Measurements from ENCODE around the gene MID2. TPM values are rescaled to one million over a fixed set of nuclear protein-coding genes. Genes with fewer than 3 reads are reported as not detected.

The MID2 gene
- total RNA-seq, result 37.1 TPM

GRCh38 chrX:107825698-107826237, at the start of gene MID2:
Gene MID2, plus strand, starts transcription at chrX:107825866. Its CDS starts 561 bp downstream, at chrX:107826427.
- intact Hi-C loops (cut with DNase I), result loop anchor here (5.0 kb wide), 4 partner anchors 48 to 267 kb away; partner anchors contain the start of genes ATG4A, NCBP2L, PSMD10 and TSC22D3
- no peaks in the 10 kb centered on the region for H3K4me1 ChIP-seq
- peak within 1 kb of the TSS; percentile 57 to 73 for H3K4me3 ChIP-seq
- H3K27me3 ChIP-seq, result peaks cover 4% of the 10 kb centered on the region
- no peak for TF ChIP-seq CTCF (IDR thresholded peaks at IDR 0.05)
- no peaks in the 10 kb centered on the region for H3K9me3 ChIP-seq
- no peaks in the 10 kb centered on the region for H3K36me3 ChIP-seq
- H3K27ac ChIP-seq, result peak within 1 kb of the TSS; percentile 93 to 98
- peak in 1 of 2 donors; percentile 75 for DNase-seq (ENCODE audit: low spot score in 2 of 2)

DNA sequence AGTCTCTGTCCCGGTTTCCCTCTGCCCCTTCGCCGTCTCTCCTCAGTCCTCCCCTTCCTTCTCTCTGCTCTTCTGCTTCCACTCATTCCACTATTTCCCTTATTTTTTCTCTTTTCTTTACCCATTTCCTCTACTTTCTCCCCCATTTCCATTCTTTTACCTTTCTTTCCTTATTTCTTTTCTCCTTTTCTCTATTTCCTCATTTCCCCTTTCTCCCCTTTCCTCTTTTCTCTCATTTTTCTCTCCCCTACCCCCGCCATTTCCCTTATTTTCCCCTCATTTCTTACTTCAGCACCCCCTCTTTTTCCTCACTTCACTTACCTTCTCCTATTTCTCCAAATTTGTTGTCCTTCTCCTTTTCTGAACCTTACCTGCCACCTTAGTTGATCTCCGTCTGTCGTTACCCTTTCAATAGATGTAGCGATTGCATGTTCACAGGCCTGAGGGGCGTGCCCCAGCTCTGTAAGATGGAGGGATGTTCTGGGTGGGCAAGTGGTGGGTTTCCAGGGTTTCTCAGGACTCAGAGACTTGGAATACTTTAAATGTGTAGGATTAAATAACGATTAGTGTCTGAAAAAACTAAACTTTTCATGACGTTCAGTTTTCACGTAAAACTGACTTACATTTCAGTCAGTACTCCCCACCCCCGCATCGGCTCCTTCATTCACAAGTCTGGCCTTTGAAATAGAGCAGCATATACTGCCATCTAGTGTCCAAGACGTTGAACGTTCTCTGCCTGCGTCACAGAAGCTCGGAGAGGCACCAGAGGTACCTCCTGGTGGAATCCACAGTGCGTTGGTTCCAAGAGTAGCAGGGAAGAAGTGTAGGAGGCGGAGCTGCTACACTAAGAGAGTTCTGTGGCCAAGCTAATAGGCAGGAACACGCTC, 48.8 kb upstream of the MID2 start:
- H3K27ac ChIP-seq, result peak overlapping the region; percentile 82 to 88
- intact Hi-C loops (cut with DNase I), result loop anchor here (1.0 to 5.0 kb wide), 5 partner anchors 44 to 118 kb away; partner anchors contain the start of gene MID2
- H3K36me3 ChIP-seq, result no peaks in the 10 kb centered on the region

GRCh38 chrX:107777536-107777832, 48.2 kb upstream of the MID2 start, which contains the start of gene NCBP2L:
Gene NCBP2L, plus strand, starts transcription at chrX:107777733. Its CDS starts 16,488 bp downstream, at chrX:107794221.
- peak within 1 kb of the TSS; percentile 82 to 88 for H3K27ac ChIP-seq
- H3K9me3 ChIP-seq, result no peaks in the 10 kb centered on the region
- intact Hi-C loops (cut with DNase I), result loop anchor here (1.0 to 5.0 kb wide), 5 partner anchors 45 to 118 kb away; partner anchors contain the start of gene MID2
- no peak for DNase-seq (ENCODE audit: low spot score in 2 of 2)
- no peak for TF ChIP-seq CTCF (IDR thresholded peaks at IDR 0.05)
- no peaks in the 10 kb centered on the region for H3K36me3 ChIP-seq
- H3K4me3 ChIP-seq, result peak within 1 kb of the TSS; percentile 44 to 81
- H3K4me1 ChIP-seq, result no peaks in the 10 kb centered on the region
- no peaks in the 10 kb centered on the region for H3K27me3 ChIP-seq

More for the DNA sequence above, 48.8 kb upstream of the MID2 start:
- H3K4me1 ChIP-seq, result no peaks in the 10 kb centered on the region
- H3K4me3 ChIP-seq, result peak overlapping the region; percentile 44 to 81
- peak; percentile 75 to 78 (median 76) for TF ChIP-seq CTCF (IDR thresholded peaks at IDR 0.05)
- DNase-seq (ENCODE audit: low spot score in 2 of 2), result peak; percentile 38 to 95
- no peaks in the 10 kb centered on the region for H3K27me3 ChIP-seq
- H3K9me3 ChIP-seq, result no peaks in the 10 kb centered on the region

DNA sequence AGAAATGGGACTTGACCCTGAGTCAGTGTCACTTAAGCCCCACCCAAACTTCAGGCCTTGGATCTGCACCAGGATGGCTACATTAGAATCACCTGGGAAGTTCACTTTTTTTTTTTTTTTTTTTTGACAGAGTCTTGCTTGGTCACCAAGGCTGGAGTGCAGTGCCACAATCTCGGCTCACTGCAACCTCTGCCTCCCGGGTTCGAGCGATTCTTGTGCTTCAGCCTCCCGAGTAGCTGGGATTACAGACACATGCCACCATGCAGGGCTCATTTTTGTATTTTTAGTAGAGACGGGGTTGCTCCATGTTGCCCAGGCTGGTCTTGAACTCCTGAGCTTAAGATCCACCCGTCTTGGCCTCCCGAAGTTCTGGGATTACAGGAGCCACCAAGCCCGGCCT, 45.1 kb upstream of the MID2 start:
- no peak for DNase-seq (ENCODE audit: low spot score in 2 of 2)
- H3K27ac ChIP-seq, result no peak overlapping the region
- H3K27me3 ChIP-seq, result no peaks in the 10 kb centered on the region
- intact Hi-C loops (cut with DNase I), result no loop called here
- no peaks in the 10 kb centered on the region for H3K36me3 ChIP-seq
- no peaks in the 10 kb centered on the region for H3K4me1 ChIP-seq
- no peaks in the 10 kb centered on the region for H3K9me3 ChIP-seq
- no peak for TF ChIP-seq CTCF (IDR thresholded peaks at IDR 0.05)
- H3K4me3 ChIP-seq, result no peak overlapping the region

GRCh38 chrX:107787827-107788226, 37.8 kb upstream of the MID2 start:
- no peak for TF ChIP-seq CTCF (IDR thresholded peaks at IDR 0.05)
- peaks cover 0 to 10% of the 10 kb centered on the region in 2 donors for H3K4me1 ChIP-seq
- no peak overlapping the region for H3K4me3 ChIP-seq
- H3K27me3 ChIP-seq, result no peaks in the 10 kb centered on the region
- no peaks in the 10 kb centered on the region for H3K36me3 ChIP-seq
- DNase-seq (ENCODE audit: low spot score in 2 of 2), result no peak
- peak overlapping the region; percentile 50 to 52 for H3K27ac ChIP-seq
- intact Hi-C loops (cut with DNase I), result no loop called here
- no peaks in the 10 kb centered on the region for H3K9me3 ChIP-seq
